GM18505 (cell line): Measurements from ENCODE around the gene MALAT1.

Experiments
- ATAC-seq: cut with Tn5 transposase; IDR thresholded peaks from one replicate; pipeline ENCODE4 v1.9.1; 2021; ENCODE audit not compliant: unreplicated experiment
- POLR2A ChIP-seq: IDR thresholded peaks from 4 replicates; pipeline ENCODE4 v1.6.1; 2011; ENCODE audit warnings: borderline replicate concordance; ENCODE audit not compliant: insufficient read depth, insufficient read length; ENCODE audit errors: extremely low read depth

Gene MALAT1

DNA sequence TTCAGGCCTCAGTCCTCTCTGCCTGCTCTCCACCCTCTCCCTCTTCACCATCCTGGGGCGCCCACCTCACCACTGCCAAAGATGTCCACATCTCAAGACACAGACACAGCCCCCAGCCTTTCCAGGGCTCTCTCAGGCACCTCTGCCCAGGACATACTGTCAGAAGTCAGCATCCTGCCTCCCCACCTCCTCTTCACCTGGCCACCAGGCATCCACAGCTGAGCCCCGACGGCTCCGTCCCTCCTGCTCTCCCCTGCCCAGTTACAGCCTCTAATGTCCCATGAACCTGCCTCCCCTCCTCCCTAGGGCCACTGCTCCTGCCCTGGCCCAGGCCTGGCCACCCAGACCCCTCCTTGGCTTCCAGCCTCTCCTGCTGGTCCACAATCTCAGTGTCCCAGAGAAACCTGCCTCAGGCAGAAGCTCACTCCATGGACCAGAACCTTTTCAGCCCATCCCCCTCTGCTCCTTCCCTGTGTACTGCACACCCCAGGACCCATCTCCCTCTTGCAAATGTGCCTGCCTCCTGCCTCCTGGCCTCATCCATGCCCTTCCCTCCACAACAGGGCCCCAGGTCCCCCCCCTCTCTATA lies 56.1 kb downstream of the MALAT1 start:
- TF ChIP-seq POLR2A = no peak

GRCh38 chr11:65555693-65556231 lies 56.9 kb downstream of the MALAT1 start:
- no peak for ATAC-seq
- TF ChIP-seq POLR2A = no peak

More for the DNA sequence above, 56.1 kb downstream of the MALAT1 start:
- no peak for ATAC-seq
